Subcutaneous adipose tissue (tissue), 4 donors: Measurements from ENCODE around the gene RABL6. TPM values are rescaled to one million over a fixed set of nuclear protein-coding genes. Genes with fewer than 3 reads are reported as not detected.

Experiments
- total RNA-seq, 4 donors: library from RNA; depleted of rRNA; stranded (reverse); fragments of >200 nt; gene quantifications; one replicate each; pipeline ENCODE4 v1.1.0, GENCODE V29; 2016
- TF ChIP-seq, protein P1 (sequence below): fragments of 450-650 bp; IDR thresholded peaks from one replicate; pipeline ENCODE4 v1.5.1; 2016; ENCODE audit warnings: low read depth, mild to moderate bottlenecking, control low read depth, antibody characterized with exemption, moderate library complexity

The RABL6 gene
- total RNA-seq, 4 donors from 2014 or later = 29.4 to 78.2 (median 33.4) TPM

DNA sequence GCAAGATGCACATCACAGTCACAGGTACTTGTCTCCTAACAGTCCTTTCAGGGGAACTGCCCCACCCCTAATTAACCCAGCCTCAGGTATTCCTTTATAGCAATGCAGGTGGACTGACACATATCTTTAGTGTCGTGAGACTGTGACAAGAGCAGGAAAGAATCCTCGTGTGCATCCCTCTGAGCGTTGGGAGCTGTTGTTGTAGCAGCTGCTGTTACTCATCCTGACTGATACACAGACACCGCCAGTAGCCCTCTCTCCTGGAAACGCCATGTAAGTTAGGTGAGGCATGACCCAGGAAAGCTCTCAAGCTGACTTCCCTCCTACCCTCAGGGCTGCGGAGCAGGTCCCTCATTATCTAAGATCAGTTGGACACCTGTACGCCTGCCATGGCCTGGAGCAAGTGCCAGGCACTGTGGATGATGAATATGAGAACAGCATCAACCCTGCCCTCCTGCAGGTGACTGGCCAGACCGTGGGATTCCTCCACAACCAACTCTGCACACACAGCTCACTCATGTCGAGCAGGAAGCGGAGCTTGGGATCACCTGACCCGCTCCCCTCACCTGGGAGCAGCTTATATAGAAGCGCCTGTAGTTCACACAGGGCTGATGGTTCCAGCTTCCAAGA lies 33.2 kb upstream of the RABL6 start:
- TF ChIP-seq, protein P1, sequence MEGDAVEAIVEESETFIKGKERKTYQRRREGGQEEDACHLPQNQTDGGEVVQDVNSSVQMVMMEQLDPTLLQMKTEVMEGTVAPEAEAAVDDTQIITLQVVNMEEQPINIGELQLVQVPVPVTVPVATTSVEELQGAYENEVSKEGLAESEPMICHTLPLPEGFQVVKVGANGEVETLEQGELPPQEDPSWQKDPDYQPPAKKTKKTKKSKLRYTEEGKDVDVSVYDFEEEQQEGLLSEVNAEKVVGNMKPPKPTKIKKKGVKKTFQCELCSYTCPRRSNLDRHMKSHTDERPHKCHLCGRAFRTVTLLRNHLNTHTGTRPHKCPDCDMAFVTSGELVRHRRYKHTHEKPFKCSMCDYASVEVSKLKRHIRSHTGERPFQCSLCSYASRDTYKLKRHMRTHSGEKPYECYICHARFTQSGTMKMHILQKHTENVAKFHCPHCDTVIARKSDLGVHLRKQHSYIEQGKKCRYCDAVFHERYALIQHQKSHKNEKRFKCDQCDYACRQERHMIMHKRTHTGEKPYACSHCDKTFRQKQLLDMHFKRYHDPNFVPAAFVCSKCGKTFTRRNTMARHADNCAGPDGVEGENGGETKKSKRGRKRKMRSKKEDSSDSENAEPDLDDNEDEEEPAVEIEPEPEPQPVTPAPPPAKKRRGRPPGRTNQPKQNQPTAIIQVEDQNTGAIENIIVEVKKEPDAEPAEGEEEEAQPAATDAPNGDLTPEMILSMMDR = no peak

- TF ChIP-seq, protein P1 = no peak
These were observed 32.6 kb upstream of the RABL6 start for GRCh38 chr9:136775191-136775590.

DNA sequence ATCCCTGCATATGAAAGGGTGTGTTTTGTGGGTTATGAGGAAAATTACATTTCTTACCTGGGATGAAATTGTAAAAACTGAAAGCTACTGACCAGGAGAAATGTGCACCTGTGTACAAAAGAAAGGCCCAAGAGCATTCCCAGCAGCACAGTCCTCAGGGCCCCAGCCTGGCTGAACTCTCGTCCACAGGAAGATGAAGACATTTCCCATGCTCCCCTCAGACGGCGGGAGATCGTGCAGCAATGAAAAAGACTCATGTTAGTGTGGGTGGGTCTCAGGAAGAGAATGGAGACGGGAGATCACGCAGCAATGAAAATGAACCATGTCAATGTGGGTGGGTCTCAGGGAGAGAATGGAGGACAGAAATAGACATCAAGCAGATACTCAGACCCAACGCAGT lies 30.8 kb upstream of the RABL6 start:
- TF ChIP-seq, protein P1 = no peak

GRCh38 chr9:136777359-136777758 lies 30.4 kb upstream of the RABL6 start:
- TF ChIP-seq, protein P1 = no peak

- TF ChIP-seq, protein P1 = no peak
These were observed 27.9 kb upstream of the RABL6 start for GRCh38 chr9:136779808-136780207.

GRCh38 chr9:136782452-136782851 lies 25.3 kb upstream of the RABL6 start:
- TF ChIP-seq, protein P1 = no peak

DNA sequence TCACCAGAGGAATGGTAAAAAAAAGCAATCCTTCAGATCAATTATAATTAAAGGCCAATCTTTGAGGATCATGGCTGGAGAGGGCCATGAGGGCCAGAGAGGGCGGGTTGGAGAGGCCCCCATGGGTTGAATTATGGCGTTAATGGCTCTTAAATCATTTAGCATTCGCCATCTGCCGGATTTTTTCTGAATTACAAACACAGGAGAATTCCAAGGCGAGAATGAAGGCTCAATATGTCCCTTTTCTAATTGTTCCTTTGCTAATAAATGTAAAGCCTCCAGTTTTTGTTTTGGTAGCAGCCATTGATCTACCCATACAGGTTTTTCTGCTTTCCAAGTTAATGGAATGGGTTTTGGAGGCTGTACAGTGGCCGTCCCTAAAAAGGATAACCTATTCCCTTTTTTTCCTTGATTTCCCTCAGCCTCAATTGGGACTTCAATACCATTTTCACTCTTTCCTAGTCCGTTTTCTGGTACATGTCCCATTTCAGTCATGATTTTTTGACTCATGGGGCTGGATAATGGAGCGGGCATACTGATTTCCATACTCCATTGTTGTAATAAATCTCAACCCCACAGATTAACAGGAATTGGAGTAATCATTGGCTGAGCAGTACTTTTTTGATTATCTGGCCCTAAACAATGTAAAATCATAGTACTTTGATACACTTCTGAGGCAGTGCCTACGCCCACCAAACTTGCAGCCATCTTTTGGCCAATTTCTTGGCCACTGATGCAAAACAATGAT lies 23.3 kb upstream of the RABL6 start:
- TF ChIP-seq, protein P1 = no peak
